K562 (cell line): ENCODE measurements around the gene CDK11B. TPM values are rescaled to one million over a fixed set of nuclear protein-coding genes. Genes with fewer than 3 reads are reported as not detected.
A peak's percentile ranks its signal among the peaks of the same experiment; 100 is the strongest.
"Not testable (repeated sequence)": the region's sequence is repeated elsewhere in the genome, so short reads cannot be mapped to it uniquely, and the experiment has no call there.

Experiments
- ATAC-seq: fragments of 200-7000 bp; cut with Tn5 transposase; 3 replicates; pipeline ENCODE4 v1.9.1; 2020; ENCODE audit warnings: moderate library complexity
- BruUV-seq: library from RNA; stranded (reverse); fragments of 400-500 nt; replicated peaks from 2 replicates; lab custom pipeline; 2021; lab: Mats Ljungman, UMichigan
- CTCF ChIA-PET: fragments of 300-600 bp; formaldehyde crosslinking; extraction: SDS; loops from one replicate; lab custom pipeline; 2021; ENCODE audit warnings: low intra/inter-chr PET ratio; lab: Yijun Ruan, JAX
- POLR2A ChIA-PET: fragments of 300-600, 350-650 bp; sonication (Branson Sonifier 250); formaldehyde crosslinking; extraction: SDS; loops from one replicate; lab custom pipeline; 2021; ENCODE audit warnings: antibody characterized with exemption, inconsistent platforms; lab: Yijun Ruan, JAX
- DNase-seq, 4 experiments: peaks; one replicate each; pipeline versions ENCODE4 v3.0.0 to v3.0.0-alpha.2; 2011 to 2018; ENCODE audit warnings: low spot score in 3 of 4, mixed read lengths in 3 of 4; ENCODE audit errors: extremely low read depth in 1 of 4
- FAIRE-seq: peaks from 2 replicates; lab custom pipeline; 2011; peaks lifted over from hg19 to GRCh38; lab: Jason Lieb, UNC
- H2AFZ ChIP-seq: 2 replicates; pipeline ENCODE4 v1.6.0; 2011; ENCODE audit warnings: low read depth, low read length, control low read depth, inconsistent platforms
- H3K27ac ChIP-seq: fragments of 200-600 bp; 3 replicates; pipeline ENCODE4 v1.8.0; 2011; ENCODE audit warnings: low read depth, mild to moderate bottlenecking, control low read depth, inconsistent platforms, low read length, moderate library complexity, mixed read lengths; ENCODE audit errors: extremely low read depth
- H3K27me3 ChIP-seq, 2 experiments: fragments of 300-600 bp in 1 of 2; 2 replicates in 1 of 2; 3 replicates in 1 of 2; pipeline versions ENCODE4 v1.6.0 to v1.8.0; 2011; ENCODE audit warnings: inconsistent platforms in 2 of 2, low read length in 2 of 2, mild to moderate bottlenecking in 1 of 2, mixed read lengths in 1 of 2, moderate library complexity in 1 of 2; ENCODE audit not compliant: control insufficient read depth in 2 of 2, insufficient read depth in 2 of 2
- H3K36me3 ChIP-seq: fragments of 300-600 bp; 3 replicates; pipeline ENCODE4 v1.8.0; 2011; ENCODE audit warnings: mild to moderate bottlenecking, low read length, inconsistent platforms; ENCODE audit not compliant: control insufficient read depth, insufficient read depth
- H3K4me1 ChIP-seq, 2 experiments: fragments of 200-600 bp in 1 of 2; replicated peaks in 1 of 2; 2 replicates in 1 of 2; 3 replicates in 1 of 2; pipeline versions ENCODE4 v1.5.1 to v1.8.0; 2011; ENCODE audit warnings: inconsistent platforms in 2 of 2, low read length in 2 of 2, mild to moderate bottlenecking in 1 of 2, mixed read lengths in 1 of 2, moderate library complexity in 1 of 2; ENCODE audit not compliant: control insufficient read depth in 2 of 2, insufficient read depth in 2 of 2
- H3K4me2 ChIP-seq: 2 replicates; pipeline ENCODE4 v1.6.1; 2011; ENCODE audit warnings: low read length, control low read depth, inconsistent platforms, mixed read lengths; ENCODE audit not compliant: insufficient read depth
- H3K4me3 ChIP-seq: fragments of 200-600 bp; sonication (generic), shearing (Covaris generic); 2 replicates; pipeline ENCODE4 v1.5.1; 2016; ENCODE audit warnings: control low read depth, inconsistent platforms
- H3K79me2 ChIP-seq: fragments of 200-600 bp; 3 replicates; pipeline ENCODE4 v1.8.0; 2011; ENCODE audit warnings: low read length, inconsistent platforms; ENCODE audit not compliant: control insufficient read depth, insufficient read depth
- H3K9ac ChIP-seq, 2 experiments: 2 replicates each; pipeline versions ENCODE4 v1.6.0 to v1.6.1; 2011; ENCODE audit warnings: low read depth in 2 of 2, low read length in 2 of 2, control low read depth in 1 of 2, inconsistent platforms in 1 of 2, mild to moderate bottlenecking in 1 of 2, mixed read lengths in 1 of 2; ENCODE audit not compliant: insufficient read depth in 1 of 2
- H3K9me1 ChIP-seq: one replicate; pipeline ENCODE4 v1.6.0; 2011; ENCODE audit warnings: inconsistent platforms, mild to moderate bottlenecking, low read length, moderate library complexity; ENCODE audit not compliant: control insufficient read depth, insufficient read depth
- H3K9me3 ChIP-seq: replicated peaks from 2 replicates; pipeline ENCODE4 v1.5.1; 2011; ENCODE audit warnings: low read depth, low read length, inconsistent platforms; ENCODE audit not compliant: control insufficient read depth, insufficient read depth
- H4K20me1 ChIP-seq: replicated peaks from 2 replicates; pipeline ENCODE4 v1.6.1; 2011; ENCODE audit warnings: low read length, inconsistent platforms, mixed read lengths; ENCODE audit not compliant: control insufficient read depth, insufficient read depth
- MCM7 ChIP-seq, 2 experiments: fragments of 450-650 bp; IDR thresholded peaks; 2 replicates each; pipeline ENCODE4 v1.6.1; 2016 to 2018
- WGBS: fragments of 100-300 bp; shearing (Covaris generic); methylation state at CpG from one replicate; pipeline ENCODE4 v1.1.6; 2016; ENCODE audit warnings: low coverage, mixed read lengths; ENCODE audit not compliant: insufficient coverage; ENCODE audit errors: missing lambda C conversion rate; 5-methylcytosine and 5-hydroxymethylcytosine counted together
- in situ Hi-C: fragments of 300-500 bp; cut with MboI; formaldehyde crosslinking; loops from 4 replicates; pipeline ENCODE4 v1.15.0; 2018; ENCODE audit warnings: inconsistent platforms, mixed read lengths
- intact Hi-C: fragments of 100-400 bp; cut with micrococcal nuclease; formaldehyde crosslinking; loops from 2 replicates; pipeline ENCODE4 v1.14.2; 2022
- polyA plus RNA-seq, 8 experiments: library from polyadenylated mRNA; depleted of rRNA in 4 of 8; stranded (reverse) in 5 of 8; unstranded in 3 of 8; fragments of >200 nt; fragmentation: Nextera tagmentation in 2 of 8; fragmentation: Illumina TruSeq in 1 of 8; extraction: Ambion mirVana in 2 of 8; extraction: Trizol in 1 of 8; gene quantifications; 2 replicates each; pipeline versions ENCODE4 v1.2.1 to v1.2.3, GENCODE V29; 2011 to 2014; ENCODE audit warnings: inconsistent platforms in 1 of 8, missing spikeins in 1 of 8
- total RNA-seq, 7 experiments: library from RNA; depleted of rRNA in 6 of 7; stranded (reverse); fragments of >200 nt in 6 of 7; fragmentation: Illumina TruSeq in 2 of 7; extraction: Trizol in 2 of 7; gene quantifications; 2 replicates each; pipeline versions ENCODE4 v1.2.1 to v1.2.3, GENCODE V29; 2011 to 2021; ENCODE audit warnings: low replicate concordance in 1 of 7

CDK11B gene
- total and polyA plus RNA-seq, 9 of the 15 experiments (the other 6 are each of a cell fraction or from before 2014, with no cell fraction given): 2.8 to 52.2 (median 19.5) TPM

- H3K9ac ChIP-seq, H3K9me1 ChIP-seq, DNase-seq, H3K4me3 ChIP-seq, H3K27ac ChIP-seq, CTCF ChIA-PET, H3K36me3 ChIP-seq, H3K4me2 ChIP-seq, H3K9me3 ChIP-seq, H4K20me1 ChIP-seq, H3K79me2 ChIP-seq, BruUV-seq, in situ Hi-C loops, H2AFZ ChIP-seq, POLR2A ChIA-PET, H3K27me3 ChIP-seq, intact Hi-C loops, ATAC-seq: not testable (repeated sequence)
- 66% methylated on average over 19 of the region's 23 CpGs for WGBS
- peaks cover 0 to 14% of the 10 kb centered on the region in 2 experiments; a peak in 2 of 5 replicates for H3K4me1 ChIP-seq
- TF ChIP-seq MCM7 (IDR thresholded peaks at IDR 0.05): 0 out of 4 replicates have a peak, but pooled peaks of 1 of the 2 experiments have one; percentile 56
- peak; percentile 44 for FAIRE-seq
Observed at GRCh38 chr1:1696431-1697357, 37.9 kb upstream of the CDK11B start.
